Ovary (tissue), 9 donors: ENCODE results near the gene ATP6V0B. TPM values are rescaled to one million over a fixed set of nuclear protein-coding genes. Genes with fewer than 3 reads are reported as not detected.

Experiments
- DNase-seq, 5 donors: peaks; one replicate each; pipeline ENCODE4 v3.0.0-alpha.2; 2019 to 2020
- H3K27ac ChIP-seq, 2 donors: fragments of 200-600 bp; one replicate each; pipeline versions ENCODE4 v1.5.1 to v1.8.0; 2019 to 2022
- H3K27me3 ChIP-seq: fragments of 200-600 bp; one replicate; pipeline ENCODE4 v1.8.0; 2022
- H3K36me3 ChIP-seq: fragments of 200-600 bp; sonication (generic); one replicate; pipeline ENCODE4 v1.5.1; 2019
- H3K4me1 ChIP-seq: one replicate; pipeline ENCODE4 v1.8.1; 2013; ENCODE audit warnings: mild to moderate bottlenecking, moderate library complexity; ENCODE audit not compliant: insufficient read depth
- H3K4me3 ChIP-seq: fragments of 200-600 bp; sonication (generic); one replicate; pipeline ENCODE4 v1.5.1; 2017
- H3K9me3 ChIP-seq, 2 donors: fragments of 200-600 bp in 1 of 2; sonication (generic) in 1 of 2; one replicate each; pipeline versions ENCODE4 v1.5.1 to v1.8.1; 2013 to 2019; ENCODE audit warnings: mild to moderate bottlenecking in 1 of 2, moderate library complexity in 1 of 2
- CTCF ChIP-seq, 3 donors: fragments of 450-650 bp in 2 of 3; fragments of 200-600 bp in 1 of 3; IDR thresholded peaks; one replicate each; pipeline versions ENCODE4 v1.5.1 to v1.8.0; 2016 to 2022; ENCODE audit warnings: antibody characterized with exemption in 3 of 3, mild to moderate bottlenecking in 1 of 3
- EP300 ChIP-seq: sonication (generic); formaldehyde crosslinking; IDR thresholded peaks from one replicate; pipeline ENCODE4 v1.6.1; 2017; ENCODE audit warnings: antibody characterized with exemption
- POLR2A ChIP-seq: fragments of 450-650 bp; IDR thresholded peaks from one replicate; pipeline ENCODE4 v1.6.1; 2017; ENCODE audit warnings: antibody characterized with exemption, mild to moderate bottlenecking, moderate library complexity
- WGBS, 3 donors: extraction: QIAGEN DNeasy Blood & Tissue Kit in 1 of 3; methylation state at CpG; one replicate each; pipeline versions ENCODE4 v1.1.5 to v1.1.7; 2013 to 2017; 5-methylcytosine and 5-hydroxymethylcytosine counted together
- intact Hi-C, 4 donors: fragments of 100-400 bp; cut with DNase I; formaldehyde crosslinking; loops; one replicate each; pipeline versions ENCODE4 v1.11.0 to v1.15.1; 2022 to 2023
- polyA plus RNA-seq, 2 donors: library from polyadenylated mRNA; stranded (reverse); fragments of 200-250 nt in 1 of 2; fragments of 350-450 nt in 1 of 2; fragmentation: Illumina TruSeq in 1 of 2; extraction: RNeasy Lipid Tissue Mini Kit (QIAGEN cat#74804) in 1 of 2; gene quantifications; one replicate each; pipeline ENCODE4 v1.2.3, GENCODE V29; 2013 to 2014
- total RNA-seq, 7 donors: library from RNA; depleted of rRNA in 2 of 7; stranded (reverse); fragments of >200 nt in 2 of 7; fragmentation: NEBNext Ultra II Directional in 3 of 7; extraction: Animal tissue kit (Norgen Biotek cat#: 25700) in 3 of 7; gene quantifications; one replicate each; pipeline versions ENCODE4 v1.1.0 to v1.2.4, GENCODE V29; 2016 to 2023
- donor health status: DM: no; HTN: no; CAD: no; lungs with moderate emphysema.
- donor health status: DM: no; HTN: no; CAD: no.
- donor health status: Bipolar disorder and iron deficiency.
- donor health status: DM: yes; HTN: yes; CAD: no.
- donor health status: DM: no; HTN: no; CAD: no.
- donor health status: DM: yes; HTN: yes; CAD: no.

Gene ATP6V0B
- total and polyA plus RNA-seq, 9 donors, result 46.1 to 108 (median 74.4) TPM

GRCh38 chr1:44016041-44016889 lies 41.5 kb downstream of the ATP6V0B start:
- WGBS, 3 donors, result 89 to 92% (median 89%) methylated on average over 20 of the region's 20 CpGs
- Histone ChIP-seq H3K27me3 (no peaks in the 10 kb centered on the region), H3K27ac (no peak overlapping the region), H3K4me1 (no peaks in the 10 kb centered on the region), H3K36me3 (no peaks in the 10 kb centered on the region), H3K9me3 (no peaks in the 10 kb centered on the region), H3K4me3 (no peak overlapping the region)
- intact Hi-C loops, result no loop called here
- no peak for DNase-seq
- TF ChIP-seq CTCF (IDR thresholded peaks at IDR 0.05) (no peak), EP300 (no peak), POLR2A (no peak)

- H3K9me3 ChIP-seq, result no peaks in the 10 kb centered on the region
- WGBS, 3 donors, result 89 to 91% (median 90%) methylated on average over 20 of the region's 20 CpGs
- no peak overlapping the region for H3K27ac ChIP-seq
- H3K4me1 ChIP-seq, result no peaks in the 10 kb centered on the region
- no peak for DNase-seq
- no peak for TF ChIP-seq CTCF (IDR thresholded peaks at IDR 0.05)
- TF ChIP-seq EP300, result no peak
- no peak for TF ChIP-seq POLR2A
- H3K27me3 ChIP-seq, result no peaks in the 10 kb centered on the region
- no peaks in the 10 kb centered on the region for H3K36me3 ChIP-seq
- no peak overlapping the region for H3K4me3 ChIP-seq
- intact Hi-C loops, result no loop called here
Observed at GRCh38 chr1:44016890-44017400, 42.2 kb downstream of the ATP6V0B start.

- Histone ChIP-seq H3K9me3 (no peaks in the 10 kb centered on the region), H3K27ac (no peak overlapping the region), H3K27me3 (no peaks in the 10 kb centered on the region), H3K36me3 (no peaks in the 10 kb centered on the region), H3K4me1 (no peaks in the 10 kb centered on the region), H3K4me3 (no peak overlapping the region)
- no peak for TF ChIP-seq EP300
- no peak for TF ChIP-seq POLR2A
- no peak for TF ChIP-seq CTCF (IDR thresholded peaks at IDR 0.05)
- WGBS, 3 donors, result 75 to 84% (median 76%) methylated on average over 13 of the region's 13 CpGs
- no peak for DNase-seq
- intact Hi-C loops, result no loop called here
Observed at GRCh38 chr1:44019466-44019948, 44.7 kb downstream of the ATP6V0B start.

- Histone ChIP-seq H3K4me1 (no peaks in the 10 kb centered on the region), H3K27ac (no peak overlapping the region), H3K9me3 (no peaks in the 10 kb centered on the region), H3K4me3 (no peak overlapping the region), H3K36me3 (no peaks in the 10 kb centered on the region), H3K27me3 (no peaks in the 10 kb centered on the region)
- intact Hi-C loops, result no loop called here
- no peak for DNase-seq
- WGBS, 3 donors, result 79 to 90% (median 86%) methylated on average over 6 of the region's 6 CpGs
- TF ChIP-seq EP300, result no peak
- TF ChIP-seq CTCF (IDR thresholded peaks at IDR 0.05), result no peak
- no peak for TF ChIP-seq POLR2A
Observed at GRCh38 chr1:44020464-44020863, 45.7 kb downstream of the ATP6V0B start.
